Activated B cell treated with CpG ODN at 0.5 μM for 24 hours (primary cell): Measurements from ENCODE around the gene ARHGEF28. TPM values are rescaled to one million over a fixed set of nuclear protein-coding genes. Genes with fewer than 3 reads are reported as not detected.

Source experiments
- ATAC-seq: fragments of 200-7000 bp; cut with Tn5 transposase; one replicate; pipeline ENCODE4 v1.10.0; 2021; ENCODE audit warnings: low read depth, mild to moderate bottlenecking, moderate library complexity
- CTCF ChIA-PET: fragments of 350-600 bp; sonication (Branson Sonifier 250); formaldehyde crosslinking; loops from one replicate; lab custom pipeline; 2021; ENCODE audit warnings: antibody characterized with exemption; lab: Charles Lee
- POLR2A ChIA-PET: fragments of 350-600 bp; sonication (Branson Sonifier 250); formaldehyde crosslinking; loops from one replicate; lab custom pipeline; 2021; ENCODE audit warnings: antibody characterized with exemption; lab: Charles Lee
- DNase-seq: peaks from one replicate; pipeline ENCODE4 v3.0.0; 2022
- H3K27ac Mint-ChIP-seq: one replicate; pipeline ENCODE4 v1.8.0; 2020; ENCODE audit warnings: mixed read lengths
- H3K27me3 Mint-ChIP-seq: one replicate; pipeline ENCODE4 v1.8.0; 2021; ENCODE audit warnings: mixed read lengths
- H3K36me3 Mint-ChIP-seq: one replicate; pipeline ENCODE4 v1.8.0; 2021; ENCODE audit warnings: low read depth, mixed read lengths
- H3K4me1 Mint-ChIP-seq: one replicate; pipeline ENCODE4 v1.8.0; 2021; ENCODE audit warnings: mixed read lengths
- H3K4me3 Mint-ChIP-seq: one replicate; pipeline ENCODE4 v1.8.0; 2020; ENCODE audit warnings: mild to moderate bottlenecking, mixed read lengths
- H3K9me3 Mint-ChIP-seq: one replicate; pipeline ENCODE4 v1.8.0; 2020; ENCODE audit warnings: mixed read lengths
- intact Hi-C: fragments of 100-400 bp; cut with micrococcal nuclease; formaldehyde crosslinking; loops from one replicate; pipeline ENCODE4 v1.15.1; 2024
- total RNA-seq: library from RNA; stranded (reverse); gene quantifications from 2 replicates; pipeline ENCODE4 v1.2.3, GENCODE V29; 2022
- TF ChIP-seq, protein P1 (sequence below): fragments of 200-600 bp; IDR thresholded peaks from one replicate; pipeline ENCODE4 v1.8.0; 2022; ENCODE audit warnings: antibody characterized with exemption, mild to moderate bottlenecking

The ARHGEF28 gene
- total RNA-seq, 1 donor from 2014 or later: not detected

DNA sequence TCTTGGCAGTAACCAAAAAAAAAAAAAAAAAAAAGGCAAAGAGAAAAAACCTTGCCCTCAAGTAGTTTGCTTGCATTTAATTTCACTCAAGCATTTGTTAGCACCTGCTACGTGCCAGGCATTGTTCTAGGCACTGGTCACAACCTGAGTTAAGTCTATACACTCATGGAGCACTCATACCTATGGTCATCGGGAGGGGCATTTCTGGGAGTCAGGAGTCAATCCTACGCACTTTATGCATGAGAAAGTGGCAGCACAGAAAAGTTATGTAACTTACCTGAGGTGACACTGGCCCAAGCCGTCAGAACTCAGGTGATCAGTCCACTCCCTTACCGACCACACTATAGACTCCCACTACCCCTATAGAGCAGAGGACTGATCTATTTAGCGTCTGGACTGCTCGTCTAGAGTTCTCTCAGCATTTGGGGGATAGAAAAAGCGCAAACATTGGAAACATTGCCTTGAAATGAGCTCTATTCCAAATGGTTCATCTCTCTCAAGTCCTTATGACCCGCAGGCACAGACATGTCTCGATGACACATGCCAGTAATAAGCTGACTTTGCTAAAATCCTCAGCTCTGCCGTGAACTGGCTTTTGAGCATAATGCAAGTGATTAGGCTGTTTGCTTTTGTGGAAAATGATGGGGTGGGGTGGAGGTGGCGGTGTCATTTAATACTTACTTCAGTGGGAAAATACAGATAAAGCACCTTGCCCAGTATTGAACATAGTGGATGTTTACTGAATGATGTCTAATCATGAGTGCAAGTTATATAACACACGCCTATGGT, 160.2 kb downstream of the ARHGEF28 start:
- peaks cover 6% of the 10 kb centered on the region for H3K27me3 Mint-ChIP-seq
- no peaks in the 10 kb centered on the region for H3K9me3 Mint-ChIP-seq
- TF ChIP-seq, protein P1, sequence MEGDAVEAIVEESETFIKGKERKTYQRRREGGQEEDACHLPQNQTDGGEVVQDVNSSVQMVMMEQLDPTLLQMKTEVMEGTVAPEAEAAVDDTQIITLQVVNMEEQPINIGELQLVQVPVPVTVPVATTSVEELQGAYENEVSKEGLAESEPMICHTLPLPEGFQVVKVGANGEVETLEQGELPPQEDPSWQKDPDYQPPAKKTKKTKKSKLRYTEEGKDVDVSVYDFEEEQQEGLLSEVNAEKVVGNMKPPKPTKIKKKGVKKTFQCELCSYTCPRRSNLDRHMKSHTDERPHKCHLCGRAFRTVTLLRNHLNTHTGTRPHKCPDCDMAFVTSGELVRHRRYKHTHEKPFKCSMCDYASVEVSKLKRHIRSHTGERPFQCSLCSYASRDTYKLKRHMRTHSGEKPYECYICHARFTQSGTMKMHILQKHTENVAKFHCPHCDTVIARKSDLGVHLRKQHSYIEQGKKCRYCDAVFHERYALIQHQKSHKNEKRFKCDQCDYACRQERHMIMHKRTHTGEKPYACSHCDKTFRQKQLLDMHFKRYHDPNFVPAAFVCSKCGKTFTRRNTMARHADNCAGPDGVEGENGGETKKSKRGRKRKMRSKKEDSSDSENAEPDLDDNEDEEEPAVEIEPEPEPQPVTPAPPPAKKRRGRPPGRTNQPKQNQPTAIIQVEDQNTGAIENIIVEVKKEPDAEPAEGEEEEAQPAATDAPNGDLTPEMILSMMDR: no peak
- H3K36me3 Mint-ChIP-seq: no peaks in the 10 kb centered on the region
- H3K27ac Mint-ChIP-seq: no peak overlapping the region
- DNase-seq (no peak), ATAC-seq (no peak)
- ChIA-PET POLR2A (no interaction called here), CTCF (interaction anchor here (1.8 kb wide), 1 partner anchor 195 kb away, joined by 5 read pairs; no protein-coding TSS in a partner anchor)
- no peaks in the 10 kb centered on the region for H3K4me1 Mint-ChIP-seq
- intact Hi-C loops: no loop called here
- no peak overlapping the region for H3K4me3 Mint-ChIP-seq

- H3K4me3 Mint-ChIP-seq: no peak overlapping the region
- H3K27me3 Mint-ChIP-seq: peaks cover 10% of the 10 kb centered on the region
- ATAC-seq: no peak
- ChIA-PET POLR2A (no interaction called here), CTCF (interaction anchor here (4.5 kb wide), 1 partner anchor 199 kb away, joined by 61 read pairs; no protein-coding TSS in a partner anchor)
- H3K4me1 Mint-ChIP-seq: no peaks in the 10 kb centered on the region
- intact Hi-C loops: no loop called here
- H3K9me3 Mint-ChIP-seq: no peaks in the 10 kb centered on the region
- no peak for DNase-seq
- no peaks in the 10 kb centered on the region for H3K36me3 Mint-ChIP-seq
- H3K27ac Mint-ChIP-seq: no peak overlapping the region
- TF ChIP-seq, protein P1: no peak
These were observed 163.9 kb downstream of the ARHGEF28 start for GRCh38 chr5:73789851-73790281.

GRCh38 chr5:73791389-73791788, 165.4 kb downstream of the ARHGEF28 start:
- TF ChIP-seq, protein P1: no peak
- intact Hi-C loops: loop anchor here (1.0 kb wide), 1 partner anchor 272 kb away; no protein-coding TSS in a partner anchor
- Mint-ChIP-seq H3K4me1 (no peaks in the 10 kb centered on the region), H3K27ac (no peak overlapping the region), H3K27me3 (peaks cover 11% of the 10 kb centered on the region), H3K4me3 (no peak overlapping the region), H3K9me3 (no peaks in the 10 kb centered on the region), H3K36me3 (no peaks in the 10 kb centered on the region)
- no peak for ATAC-seq
- ChIA-PET CTCF (interaction anchor here (1.0 to 4.5 kb wide), 3 partner anchors 11 to 200 kb away, joined by 3 to 61 read pairs (median 4); no protein-coding TSS in a partner anchor), POLR2A (no interaction called here)
- no peak for DNase-seq

DNA sequence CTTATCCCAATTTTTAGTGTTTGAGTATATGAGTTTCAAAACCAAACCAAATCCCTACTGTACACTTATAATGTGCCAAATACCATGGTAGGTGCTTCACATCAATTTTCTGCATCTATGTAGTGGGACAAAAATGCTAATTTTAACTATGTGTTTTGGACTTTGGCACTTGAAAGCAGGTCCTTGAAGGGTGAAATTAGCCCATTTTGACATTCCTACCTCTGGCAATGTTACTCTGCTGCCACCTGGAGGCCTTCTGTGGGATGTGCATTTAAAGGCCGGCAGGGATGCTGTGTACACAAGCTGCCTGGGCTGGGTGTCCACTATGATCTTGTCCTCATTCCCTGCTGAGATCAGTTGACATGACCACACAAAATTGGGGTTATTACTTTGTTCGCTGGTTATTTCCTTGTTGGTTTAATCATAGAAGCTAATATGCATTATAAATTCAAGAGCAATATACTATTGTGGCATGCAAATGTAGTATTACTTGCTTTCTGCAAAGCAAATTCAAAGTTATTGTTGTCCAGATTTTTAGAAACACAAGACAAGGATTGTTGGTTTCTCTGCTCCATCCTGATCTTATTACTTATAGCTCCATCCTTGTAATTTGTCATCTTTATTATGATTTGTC, 166.8 kb downstream of the ARHGEF28 start:
- Mint-ChIP-seq H3K36me3 (no peaks in the 10 kb centered on the region), H3K27me3 (peaks cover 18% of the 10 kb centered on the region), H3K4me1 (no peaks in the 10 kb centered on the region), H3K27ac (no peak overlapping the region), H3K9me3 (no peaks in the 10 kb centered on the region), H3K4me3 (no peak overlapping the region)
- DNase-seq (peak; percentile 24), ATAC-seq (peak; percentile 64)
- intact Hi-C loops: loop anchor here (1.0 to 2.0 kb wide), 2 partner anchors 202 to 856 kb away; no protein-coding TSS in a partner anchor
- POLR2A ChIA-PET: no interaction called here
- TF ChIP-seq, protein P1: peak; percentile 88
- CTCF ChIA-PET: interaction anchor here (0.7 to 4.5 kb wide), 5 partner anchors 8 to 206 kb away, joined by 3 to 61 read pairs (median 3); no protein-coding TSS in a partner anchor

DNA sequence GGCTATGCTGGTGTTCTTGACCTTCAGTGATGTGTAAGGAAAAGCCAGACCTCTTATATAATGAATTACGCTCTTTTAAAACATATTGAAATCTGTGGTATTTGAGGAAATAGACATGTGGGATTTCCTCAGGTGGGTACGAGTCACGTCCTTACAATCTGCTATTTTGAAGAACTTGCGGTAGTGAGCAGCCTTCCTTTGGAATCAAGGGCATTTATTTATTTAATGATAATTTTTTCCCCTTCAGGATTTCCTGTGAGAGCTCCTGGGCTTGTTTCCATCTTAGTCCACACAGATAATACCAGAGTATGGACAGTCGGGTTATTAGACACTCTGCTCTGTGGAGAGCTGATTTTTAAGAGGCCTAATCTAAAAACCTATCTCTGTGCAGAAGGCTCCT, 167.9 kb downstream of the ARHGEF28 start:
- intact Hi-C loops: loop anchor here (2.0 kb wide), 1 partner anchor 855 kb away; no protein-coding TSS in a partner anchor
- no peak for ATAC-seq
- no peak overlapping the region for H3K4me3 Mint-ChIP-seq
- DNase-seq: no peak
- ChIA-PET CTCF (interaction anchor here (2.7 to 4.5 kb wide), 2 partner anchors 203 kb away, joined by 27 to 61 read pairs; no protein-coding TSS in a partner anchor), POLR2A (no interaction called here)
- peaks cover 24% of the 10 kb centered on the region for H3K27me3 Mint-ChIP-seq
- no peaks in the 10 kb centered on the region for H3K9me3 Mint-ChIP-seq
- no peak overlapping the region for H3K27ac Mint-ChIP-seq
- TF ChIP-seq, protein P1: no peak
- H3K4me1 Mint-ChIP-seq: no peaks in the 10 kb centered on the region
- no peaks in the 10 kb centered on the region for H3K36me3 Mint-ChIP-seq
